ENCODE data around the gene EXOC7. TPM values are rescaled to one million over a fixed set of nuclear protein-coding genes. Genes with fewer than 3 reads are reported as not detected.

Gene EXOC7
- total RNA-seq, 1 donor from 2014 or later = 125 TPM

- intact Hi-C loops (cut with DNase I) = loop anchor here (2.0 to 5.0 kb wide), 2 partner anchors 59 to 156 kb away; no protein-coding TSS in a partner anchor
- ATAC-seq = no peak
- no peak for DNase-seq (ENCODE audit: low spot score)
These were observed 19.6 kb upstream of the EXOC7 start for GRCh38 chr17:76123191-76123499.

- intact Hi-C loops (cut with DNase I) = loop anchor here (2.0 to 5.0 kb wide), 2 partner anchors 60 to 156 kb away; no protein-coding TSS in a partner anchor
- ATAC-seq (peak; percentile 33), DNase-seq (ENCODE audit: low spot score) (no peak)
These were observed 19.0 kb upstream of the EXOC7 start for GRCh38 chr17:76122431-76123190.

- intact Hi-C loops (cut with DNase I) = loop anchor here (2.0 to 5.0 kb wide), 2 partner anchors 60 to 157 kb away; no protein-coding TSS in a partner anchor
- ATAC-seq (peak; percentile 56), DNase-seq (ENCODE audit: low spot score) (no peak)
These were observed 18.4 kb upstream of the EXOC7 start for GRCh38 chr17:76121932-76122430.

- intact Hi-C loops (cut with DNase I) = loop anchor here (5.0 kb wide), 1 partner anchor 62 kb away; no protein-coding TSS in a partner anchor
- ATAC-seq (no peak), DNase-seq (ENCODE audit: low spot score) (no peak)
These were observed 17.0 kb upstream of the EXOC7 start for GRCh38 chr17:76120658-76121008.

- no peak for DNase-seq (ENCODE audit: low spot score)
- ATAC-seq = no peak
- intact Hi-C loops (cut with DNase I) = loop anchor here (5.0 kb wide), 1 partner anchor 63 kb away; no protein-coding TSS in a partner anchor
These were observed 16.1 kb upstream of the EXOC7 start for GRCh38 chr17:76119409-76120371.

GRCh38 chr17:76115138-76115754 is 11.7 kb upstream of the EXOC7 start:
- DNase-seq (ENCODE audit: low spot score) = no peak
- ATAC-seq = no peak
- intact Hi-C loops (cut with DNase I) = no loop called here

GRCh38 chr17:76111956-76112355 is 8.4 kb upstream of the EXOC7 start:
- ATAC-seq = no peak
- no peak for DNase-seq (ENCODE audit: low spot score)
- intact Hi-C loops (cut with DNase I) = no loop called here

- ATAC-seq (no peak), DNase-seq (ENCODE audit: low spot score) (no peak)
- intact Hi-C loops (cut with DNase I) = no loop called here
These were observed 3.9 kb upstream of the EXOC7 start for GRCh38 chr17:76107509-76107908.

- intact Hi-C loops (cut with DNase I) = no loop called here
- DNase-seq (ENCODE audit: low spot score) = no peak
- ATAC-seq = no peak
These were observed 3.1 kb upstream of the EXOC7 start for GRCh38 chr17:76106703-76107102.

GRCh38 chr17:76104896-76105231 is 1.3 kb upstream of the EXOC7 start:
- ATAC-seq (no peak), DNase-seq (ENCODE audit: low spot score) (no peak)
- intact Hi-C loops (cut with DNase I) = no loop called here

- DNase-seq (ENCODE audit: low spot score) (no peak), ATAC-seq (peak; percentile 4)
- intact Hi-C loops (cut with DNase I) = no loop called here
These were observed 731 bp upstream of the EXOC7 start for GRCh38 chr17:76104140-76104895.

GRCh38 chr17:76102944-76103273 is 678 bp downstream of the EXOC7 start:
- intact Hi-C loops (cut with DNase I) = no loop called here
- ATAC-seq = no peak
- no peak for DNase-seq (ENCODE audit: low spot score)

- intact Hi-C loops (cut with DNase I) = no loop called here
- DNase-seq (ENCODE audit: low spot score) (no peak), ATAC-seq (no peak)
These were observed 5.8 kb downstream of the EXOC7 start for GRCh38 chr17:76097716-76098295.

- intact Hi-C loops (cut with DNase I) = no loop called here
- DNase-seq (ENCODE audit: low spot score) (no peak), ATAC-seq (no peak)
These were observed 7.6 kb downstream of the EXOC7 start for GRCh38 chr17:76095943-76096342.

GRCh38 chr17:76094046-76094445 is 9.5 kb downstream of the EXOC7 start:
- intact Hi-C loops (cut with DNase I) = no loop called here
- no peak for ATAC-seq
- no peak for DNase-seq (ENCODE audit: low spot score)

GRCh38 chr17:76092526-76093413 is 10.8 kb downstream of the EXOC7 start:
- ATAC-seq = no peak
- DNase-seq (ENCODE audit: low spot score) = no peak
- intact Hi-C loops (cut with DNase I) = no loop called here

GRCh38 chr17:76091526-76092286 is 11.9 kb downstream of the EXOC7 start:
- ATAC-seq (no peak), DNase-seq (ENCODE audit: low spot score) (no peak)
- intact Hi-C loops (cut with DNase I) = no loop called here
